ENCODE results near the gene FGF19.
A peak's percentile ranks its signal among the peaks of the same experiment; 100 is the strongest.

FGF19 gene

DNA sequence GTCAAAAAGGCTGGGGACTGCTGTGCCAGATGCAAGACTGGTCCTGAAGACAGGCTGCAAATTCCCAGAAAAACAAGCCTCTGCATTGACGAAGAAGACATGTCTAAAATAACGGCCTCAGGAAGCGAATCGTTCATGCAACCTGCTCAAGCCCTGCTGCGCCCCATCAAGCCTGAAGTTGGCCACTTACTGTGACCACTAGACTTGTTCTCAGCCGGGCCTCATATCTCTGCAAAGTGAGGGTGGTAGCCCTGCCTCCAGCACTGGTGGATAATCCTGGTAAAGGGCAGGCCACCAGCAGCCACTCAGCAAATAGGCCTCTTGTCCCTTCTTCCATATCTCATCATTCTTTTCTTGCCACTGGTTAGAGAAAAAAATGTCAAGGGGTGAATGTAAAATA lies 40.5 kb downstream of the FGF19 start:
- H3K4me3 ChIP-seq (replicated peaks in 1 of 2; ENCODE audit: low read depth in 2 of 2, low read length in 2 of 2) = no peak overlapping the region
- no peak for DNase-seq (ENCODE audit: low read depth in 2 of 2)

DNA sequence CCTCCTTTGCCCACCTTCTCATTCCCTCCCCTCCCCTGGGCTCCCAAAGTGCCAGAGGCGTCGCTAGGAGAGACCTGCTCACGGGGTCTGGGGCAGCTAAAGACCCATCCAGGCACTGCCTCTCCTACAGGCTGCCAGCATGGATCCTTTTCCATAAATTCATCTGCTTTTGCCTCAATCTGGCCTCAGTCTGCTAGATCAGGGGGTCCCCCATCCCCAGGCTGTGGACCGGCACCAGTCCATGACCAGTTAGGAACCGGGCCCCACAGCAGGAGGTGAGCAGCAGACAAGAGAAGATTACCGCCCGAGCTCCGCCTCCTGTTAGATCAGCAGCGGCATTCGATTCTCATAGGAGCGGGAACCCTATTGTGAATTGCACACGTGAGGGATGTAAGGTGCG lies 41.0 kb downstream of the FGF19 start:
- H3K4me3 ChIP-seq (replicated peaks in 1 of 2; ENCODE audit: low read depth in 2 of 2, low read length in 2 of 2) = no peak overlapping the region
- DNase-seq (ENCODE audit: low read depth in 2 of 2) = no peak
- TF ChIP-seq, protein P1, sequence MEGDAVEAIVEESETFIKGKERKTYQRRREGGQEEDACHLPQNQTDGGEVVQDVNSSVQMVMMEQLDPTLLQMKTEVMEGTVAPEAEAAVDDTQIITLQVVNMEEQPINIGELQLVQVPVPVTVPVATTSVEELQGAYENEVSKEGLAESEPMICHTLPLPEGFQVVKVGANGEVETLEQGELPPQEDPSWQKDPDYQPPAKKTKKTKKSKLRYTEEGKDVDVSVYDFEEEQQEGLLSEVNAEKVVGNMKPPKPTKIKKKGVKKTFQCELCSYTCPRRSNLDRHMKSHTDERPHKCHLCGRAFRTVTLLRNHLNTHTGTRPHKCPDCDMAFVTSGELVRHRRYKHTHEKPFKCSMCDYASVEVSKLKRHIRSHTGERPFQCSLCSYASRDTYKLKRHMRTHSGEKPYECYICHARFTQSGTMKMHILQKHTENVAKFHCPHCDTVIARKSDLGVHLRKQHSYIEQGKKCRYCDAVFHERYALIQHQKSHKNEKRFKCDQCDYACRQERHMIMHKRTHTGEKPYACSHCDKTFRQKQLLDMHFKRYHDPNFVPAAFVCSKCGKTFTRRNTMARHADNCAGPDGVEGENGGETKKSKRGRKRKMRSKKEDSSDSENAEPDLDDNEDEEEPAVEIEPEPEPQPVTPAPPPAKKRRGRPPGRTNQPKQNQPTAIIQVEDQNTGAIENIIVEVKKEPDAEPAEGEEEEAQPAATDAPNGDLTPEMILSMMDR (IDR thresholded peaks at IDR 0.05; ENCODE audit: low read depth, low read length) = no peak

More for the DNA sequence above, 40.5 kb downstream of the FGF19 start:
- TF ChIP-seq, protein P1 (IDR thresholded peaks at IDR 0.05; ENCODE audit: low read depth, low read length) = no peak

DNA sequence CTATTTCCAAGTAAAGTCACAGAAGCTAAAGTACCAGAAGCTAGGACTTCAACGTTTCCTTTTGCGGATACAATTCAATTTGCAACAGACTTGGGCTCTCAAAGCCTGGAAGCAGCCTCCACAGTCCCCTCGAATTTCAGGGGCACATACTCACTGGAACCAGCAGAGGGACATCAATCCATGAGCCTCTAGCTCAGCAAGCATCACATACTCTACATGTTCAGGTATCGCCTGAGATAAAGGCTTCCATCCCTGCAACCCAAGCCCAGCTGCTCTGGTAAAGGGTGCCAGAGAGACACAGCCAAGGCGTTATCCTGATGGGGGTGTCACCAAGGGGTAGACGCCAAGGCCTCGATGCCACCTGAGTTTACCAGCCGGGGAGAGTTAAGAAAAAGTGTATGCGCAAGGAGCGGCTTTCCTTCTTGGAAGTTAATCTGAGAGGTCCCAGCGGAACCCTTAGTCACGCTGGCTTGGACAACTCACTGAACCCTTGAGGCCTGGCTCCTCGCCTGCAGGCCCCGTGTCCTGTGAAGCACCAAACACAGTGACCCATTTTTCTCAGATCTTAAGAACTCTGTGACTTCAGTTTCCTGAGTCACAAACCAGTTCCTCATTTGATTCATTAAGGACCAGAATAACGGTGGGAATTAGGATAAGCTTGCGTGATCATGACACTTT lies 41.7 kb downstream of the FGF19 start:
- DNase-seq (ENCODE audit: low read depth in 2 of 2) = peak in 1 of 2 donors; percentile 77
- TF ChIP-seq, protein P1 (IDR thresholded peaks at IDR 0.05; ENCODE audit: low read depth, low read length) = peak; percentile 44
- no peak overlapping the region for H3K4me3 ChIP-seq (replicated peaks in 1 of 2; ENCODE audit: low read depth in 2 of 2, low read length in 2 of 2)

DNA sequence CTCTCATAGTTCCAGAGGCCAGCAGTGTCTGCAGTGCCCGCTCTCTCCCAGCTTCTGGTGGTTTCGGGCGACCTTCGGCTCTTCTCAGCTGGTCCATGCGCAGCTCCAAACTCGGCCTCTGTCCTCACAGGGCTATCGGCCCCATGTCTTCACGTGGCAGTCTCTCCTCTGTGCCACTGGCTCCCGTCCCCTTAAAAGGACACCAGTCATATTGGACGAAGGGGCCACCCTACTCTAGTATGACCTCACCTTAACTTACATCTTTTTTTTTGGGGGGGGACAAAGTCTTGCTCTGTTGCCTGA lies 42.5 kb downstream of the FGF19 start:
- no peak for DNase-seq (ENCODE audit: low read depth in 2 of 2)
- no peak overlapping the region for H3K4me3 ChIP-seq (replicated peaks in 1 of 2; ENCODE audit: low read depth in 2 of 2, low read length in 2 of 2)
- TF ChIP-seq, protein P1 (IDR thresholded peaks at IDR 0.05; ENCODE audit: low read depth, low read length) = no peak

DNA sequence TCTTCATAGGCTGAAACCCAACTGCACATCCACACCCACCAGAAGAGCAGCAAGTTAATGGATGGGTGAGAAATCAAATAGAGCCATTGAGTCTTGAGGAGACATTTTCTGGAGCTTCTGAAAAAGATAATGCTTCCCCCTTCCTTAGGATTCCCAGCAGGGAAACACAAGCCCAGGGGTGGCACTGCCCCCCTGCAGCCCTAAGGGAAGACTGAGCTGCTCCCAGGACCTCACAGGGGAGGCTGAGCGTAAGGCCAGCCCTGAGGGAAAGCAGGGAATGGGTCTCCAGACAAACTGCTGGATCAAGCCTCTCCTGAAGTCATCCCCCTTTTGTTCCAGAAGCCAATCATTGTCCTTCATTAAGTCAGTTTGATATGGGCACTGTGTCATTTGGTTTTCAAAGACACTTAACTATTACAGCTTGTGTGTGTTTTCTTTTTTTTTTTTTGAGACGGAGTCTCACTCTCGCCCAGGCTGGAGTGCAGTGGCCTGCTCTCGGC lies 43.8 kb downstream of the FGF19 start:
- H3K4me3 ChIP-seq (replicated peaks in 1 of 2; ENCODE audit: low read depth in 2 of 2, low read length in 2 of 2) = no peak overlapping the region
- no peak for DNase-seq (ENCODE audit: low read depth in 2 of 2)
- TF ChIP-seq, protein P1 (IDR thresholded peaks at IDR 0.05; ENCODE audit: low read depth, low read length) = no peak

DNA sequence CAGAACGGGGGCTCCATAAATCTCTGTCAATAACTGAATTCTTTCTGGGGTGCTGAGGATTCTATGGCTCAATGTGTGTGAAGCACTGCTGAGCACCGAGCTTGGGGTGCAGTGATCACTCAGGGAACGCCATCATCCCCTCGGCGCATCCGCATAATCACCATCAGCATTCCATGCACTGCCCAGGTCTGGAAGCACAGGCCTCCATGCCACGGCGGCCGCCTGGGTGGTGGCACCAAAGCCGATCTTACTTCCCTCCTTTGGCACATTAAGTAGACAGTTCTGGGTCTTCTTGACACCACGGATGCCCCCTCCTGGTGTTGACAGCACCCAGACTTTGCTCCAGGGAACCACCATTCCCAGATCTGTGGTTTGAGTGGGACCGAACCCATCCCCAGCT lies 44.2 kb downstream of the FGF19 start:
- TF ChIP-seq, protein P1 (IDR thresholded peaks at IDR 0.05; ENCODE audit: low read depth, low read length) = no peak
- H3K4me3 ChIP-seq (replicated peaks in 1 of 2; ENCODE audit: low read depth in 2 of 2, low read length in 2 of 2) = no peak overlapping the region
- DNase-seq (ENCODE audit: low read depth in 2 of 2) = no peak

Data from cardiac fibroblast (primary cell).